Measurements from ENCODE around the gene NXPH1. TPM values are rescaled to one million over a fixed set of nuclear protein-coding genes. Genes with fewer than 3 reads are reported as not detected.

NXPH1 gene
- total RNA-seq, 4 donors from 2014 or later: not detected

GRCh38 chr7:8783229-8783628 lies 349.8 kb downstream of the NXPH1 start:
- H3K4me3 ChIP-seq: no peak overlapping the region
- no peaks in the 10 kb centered on the region for H3K9me3 ChIP-seq
- H3K36me3 ChIP-seq: no peaks in the 10 kb centered on the region
- ATAC-seq (no peak), DNase-seq (no peak)
- in situ Hi-C loops (cut with MboI; ENCODE audit: low sequenced_read_pairs in 4 of 4): no loop called here
- no peaks in the 10 kb centered on the region for H3K27me3 ChIP-seq
- no peak for TF ChIP-seq CTCF (IDR thresholded peaks at IDR 0.05 in 4 of 5, conservative IDR thresholded peaks at IDR 0.05 in 1 of 5)
- no peak for TF ChIP-seq POLR2A (IDR thresholded peaks at IDR 0.05)
- H3K4me1 ChIP-seq: no peaks in the 10 kb centered on the region
- intact Hi-C loops (cut with DNase I; ENCODE audit: low total_unique reads): no loop called here
- no peak overlapping the region for H3K27ac ChIP-seq

- Histone ChIP-seq H3K36me3 (no peaks in the 10 kb centered on the region), H3K27ac (no peak overlapping the region), H3K4me1 (no peaks in the 10 kb centered on the region), H3K9me3 (no peaks in the 10 kb centered on the region), H3K27me3 (no peaks in the 10 kb centered on the region), H3K4me3 (no peak overlapping the region)
- TF ChIP-seq POLR2A (IDR thresholded peaks at IDR 0.05) (no peak), CTCF (IDR thresholded peaks at IDR 0.05 in 4 of 5, conservative IDR thresholded peaks at IDR 0.05 in 1 of 5) (no peak)
- in situ Hi-C loops (cut with MboI; ENCODE audit: low sequenced_read_pairs in 4 of 4): no loop called here
- no peak for ATAC-seq
- intact Hi-C loops (cut with DNase I; ENCODE audit: low total_unique reads): no loop called here
- DNase-seq: no peak
Measured at GRCh38 chr7:8785081-8785480, 351.7 kb downstream of the NXPH1 start.

GRCh38 chr7:8800986-8801385 lies 367.6 kb downstream of the NXPH1 start:
- no peaks in the 10 kb centered on the region for H3K4me1 ChIP-seq
- H3K9me3 ChIP-seq: no peaks in the 10 kb centered on the region
- TF ChIP-seq POLR2A (IDR thresholded peaks at IDR 0.05): no peak
- no peak overlapping the region for H3K27ac ChIP-seq
- no peak for DNase-seq
- ATAC-seq: no peak
- no peaks in the 10 kb centered on the region for H3K27me3 ChIP-seq
- intact Hi-C loops (cut with DNase I; ENCODE audit: low total_unique reads) (no loop called here), in situ Hi-C loops (cut with MboI; ENCODE audit: low sequenced_read_pairs in 4 of 4) (no loop called here)
- H3K36me3 ChIP-seq: no peaks in the 10 kb centered on the region
- H3K4me3 ChIP-seq: no peak overlapping the region

Other genes starting within 250 kb of the NXPH1 start
- gene ICA1, start 171.4 kb upstream of the NXPH1 start, total RNA-seq: 10 to 100 TPM in 1 of 4 donors, 1 to 10 TPM in 3; 1.6 to 20.9 (median 4.0) TPM